PC-3 (cell line): ENCODE results near the gene CIITA. TPM values are rescaled to one million over a fixed set of nuclear protein-coding genes. Genes with fewer than 3 reads are reported as not detected.

ENCODE experiments used
- ATAC-seq: fragments of 200-7000 bp; cut with Tn5 transposase; 2 replicates; pipeline ENCODE4 v1.9.1; 2020; ENCODE audit warnings: mild to moderate bottlenecking, moderate library complexity
- BruUV-seq: library from RNA; stranded (reverse); fragments of 400-500 nt; replicated peaks from 2 replicates; lab custom pipeline; 2021; lab: Mats Ljungman, UMichigan
- CTCF ChIA-PET: fragments of 300-600 bp; sonication (Branson Sonifier 250); formaldehyde crosslinking; loops from one replicate; lab custom pipeline; 2022; ENCODE audit warnings: antibody characterized with exemption; lab: Charles Lee
- POLR2A ChIA-PET: fragments of 300-600 bp; sonication (Branson Sonifier 250); formaldehyde crosslinking; loops from one replicate; lab custom pipeline; 2022; ENCODE audit warnings: antibody characterized with exemption; ENCODE audit not compliant: unreplicated experiment; lab: Charles Lee
- DNase-seq: peaks from one replicate; pipeline ENCODE4 v3.0.0-alpha.2; 2015
- H2AFZ ChIP-seq: fragments of 300-600 bp; sonication (generic); 2 replicates; pipeline ENCODE4 v1.6.0; 2016; ENCODE audit warnings: antibody characterized with exemption, low read length
- H3F3A ChIP-seq: fragments of 300-600 bp; sonication (generic); one replicate; pipeline ENCODE4 v1.6.0; 2017; ENCODE audit warnings: antibody characterized with exemption, low read length, control low read depth, mild to moderate bottlenecking; ENCODE audit not compliant: unreplicated experiment
- H3K27ac ChIP-seq: fragments of 300-600 bp; sonication (generic); 2 replicates; pipeline ENCODE4 v1.5.1; 2016; ENCODE audit warnings: mild to moderate bottlenecking, low read length
- H3K27me3 ChIP-seq: fragments of 300-600 bp; sonication (generic); 2 replicates; pipeline ENCODE4 v1.6.1; 2016; ENCODE audit warnings: low read length, mixed read lengths
- H3K36me3 ChIP-seq: fragments of 300-600 bp; sonication (generic); 2 replicates; pipeline ENCODE4 v1.6.1; 2016; ENCODE audit warnings: low read depth, mixed run types, low read length, mixed read lengths
- H3K4me1 ChIP-seq: fragments of 300-600 bp; sonication (generic); 2 replicates; pipeline ENCODE4 v1.5.1; 2016; ENCODE audit warnings: low read length; ENCODE audit not compliant: insufficient read depth
- H3K4me2 ChIP-seq: fragments of 300-600 bp; sonication (generic); 2 replicates; pipeline ENCODE4 v1.6.0; 2016; ENCODE audit warnings: low read length
- H3K4me3 ChIP-seq: fragments of 300-600 bp; sonication (generic); 2 replicates; pipeline ENCODE4 v1.5.1; 2016; ENCODE audit warnings: mild to moderate bottlenecking, low read length, mixed read lengths
- H3K79me2 ChIP-seq: fragments of 300-600 bp; sonication (generic); 2 replicates; pipeline ENCODE4 v1.6.1; 2017; ENCODE audit warnings: low read length, mixed read lengths
- H3K9ac ChIP-seq: fragments of 300-600 bp; sonication (generic); 2 replicates; pipeline ENCODE4 v1.6.0; 2016; ENCODE audit warnings: mild to moderate bottlenecking, low read length
- H3K9me2 ChIP-seq: fragments of 300-600 bp; sonication (generic); replicated peaks from 2 replicates; pipeline ENCODE4 v1.6.1; 2016; ENCODE audit warnings: mixed run types, low read length, mixed read lengths
- H3K9me3 ChIP-seq: fragments of 300-600 bp; sonication (generic); 2 replicates; pipeline ENCODE4 v1.6.1; 2016; ENCODE audit warnings: low read length, mixed read lengths
- H4K20me1 ChIP-seq: fragments of 300-600 bp; sonication (generic); 2 replicates; pipeline ENCODE4 v1.6.1; 2016; ENCODE audit warnings: low read length, mixed read lengths
- CTCF ChIP-seq: fragments of 300-600 bp; sonication (generic); conservative IDR thresholded peaks from 2 replicates; pipeline ENCODE4 v1.5.1; 2017; ENCODE audit warnings: antibody characterized with exemption, low read depth, mild to moderate bottlenecking, low read length
- EZH2 ChIP-seq: fragments of 300-600 bp; sonication (generic); IDR thresholded peaks from one replicate; pipeline ENCODE4 v1.6.1; 2017; ENCODE audit warnings: antibody characterized with exemption, mild to moderate bottlenecking, low read length; ENCODE audit not compliant: unreplicated experiment
- EZH2phosphoT487 ChIP-seq: fragments of 300-600 bp; sonication (generic); IDR thresholded peaks from 2 replicates; pipeline ENCODE4 v1.6.1; 2018; ENCODE audit warnings: mild to moderate bottlenecking, antibody characterized with exemption, low read length, borderline replicate concordance
- intact Hi-C: fragments of 100-400 bp; cut with micrococcal nuclease; formaldehyde crosslinking; loops from 2 replicates; pipeline ENCODE4 v1.9.0; 2023
- total RNA-seq: library from RNA; depleted of rRNA; stranded (reverse); fragments of >200 nt; gene quantifications from 2 replicates; pipeline ENCODE4 v1.2.3, GENCODE V29; 2014

Gene CIITA
- total RNA-seq, 1 experiment from 2014 or later = not detected

GRCh38 chr16:10930755-10931093, 53.7 kb downstream of the CIITA start:
- H3F3A ChIP-seq = no peaks in the 10 kb centered on the region
- no peaks in the 10 kb centered on the region for H3K9me3 ChIP-seq
- no peak overlapping the region for H3K4me2 ChIP-seq
- H2AFZ ChIP-seq = no peak overlapping the region
- H3K4me1 ChIP-seq = no peaks in the 10 kb centered on the region
- H3K9me2 ChIP-seq = no peaks in the 10 kb centered on the region
- ATAC-seq = no peak
- no peaks in the 10 kb centered on the region for H3K27me3 ChIP-seq
- H3K9ac ChIP-seq = no peak overlapping the region
- H3K36me3 ChIP-seq = no peaks in the 10 kb centered on the region
- POLR2A ChIA-PET = no interaction called here
- BruUV-seq = no TSS peak
- H3K27ac ChIP-seq = no peak overlapping the region
- H3K4me3 ChIP-seq = no peak overlapping the region
- no peak for DNase-seq
- no peaks in the 10 kb centered on the region for H4K20me1 ChIP-seq
- H3K79me2 ChIP-seq = peaks cover 9% of the 10 kb centered on the region; the same call in 1 of the 2 replicates
- CTCF ChIA-PET = no interaction called here
- TF ChIP-seq CTCF = no peak
- TF ChIP-seq EZH2 = no peak
- no peak for TF ChIP-seq EZH2phosphoT487
- intact Hi-C loops = no loop called here

- ATAC-seq (no peak), DNase-seq (no peak)
- TF ChIP-seq EZH2phosphoT487 (no peak), CTCF (no peak), EZH2 (no peak)
- Histone ChIP-seq H3K9ac (no peak overlapping the region), H2AFZ (no peak overlapping the region), H3K27ac (no peak overlapping the region), H3K27me3 (no peaks in the 10 kb centered on the region), H3K4me2 (no peak overlapping the region), H3K9me2 (no peaks in the 10 kb centered on the region), H3F3A (no peaks in the 10 kb centered on the region), H3K36me3 (no peaks in the 10 kb centered on the region), H3K4me3 (no peak overlapping the region), H4K20me1 (no peaks in the 10 kb centered on the region), H3K9me3 (no peaks in the 10 kb centered on the region), H3K4me1 (no peaks in the 10 kb centered on the region), H3K79me2 (peaks cover 11% of the 10 kb centered on the region; the same call in 1 of the 2 replicates)
- CTCF ChIA-PET = no interaction called here
- intact Hi-C loops = no loop called here
- POLR2A ChIA-PET = no interaction called here
- BruUV-seq = no TSS peak
Measured at GRCh38 chr16:10931134-10931533, 54.1 kb downstream of the CIITA start.

- no TSS peak for BruUV-seq
- no peaks in the 10 kb centered on the region for H3K36me3 ChIP-seq
- no peak overlapping the region for H2AFZ ChIP-seq
- no peaks in the 10 kb centered on the region for H3K9me3 ChIP-seq
- no peaks in the 10 kb centered on the region for H3K9me2 ChIP-seq
- no peak overlapping the region for H3K4me2 ChIP-seq
- no peak overlapping the region for H3K4me3 ChIP-seq
- H3K4me1 ChIP-seq = no peaks in the 10 kb centered on the region
- DNase-seq (no peak), ATAC-seq (no peak)
- intact Hi-C loops = no loop called here
- CTCF ChIA-PET = no interaction called here
- H3K79me2 ChIP-seq = peaks cover 20% of the 10 kb centered on the region; the same call in 1 of the 2 replicates
- no peak overlapping the region for H3K9ac ChIP-seq
- no peaks in the 10 kb centered on the region for H3F3A ChIP-seq
- no peaks in the 10 kb centered on the region for H3K27me3 ChIP-seq
- H3K27ac ChIP-seq = no peak overlapping the region
- no peak for TF ChIP-seq EZH2
- no peak for TF ChIP-seq EZH2phosphoT487
- no peak for TF ChIP-seq CTCF
- POLR2A ChIA-PET = interaction anchor here (0.8 kb wide), 1 partner anchor 22 kb away, joined by 16 read pairs; no protein-coding TSS in a partner anchor
- H4K20me1 ChIP-seq = no peaks in the 10 kb centered on the region
Measured at GRCh38 chr16:10931977-10932632, 55.1 kb downstream of the CIITA start.
